ENCODE results near the gene TSPEAR. TPM values are rescaled to one million over a fixed set of nuclear protein-coding genes. Genes with fewer than 3 reads are reported as not detected.
"Not testable (repeated sequence)": the region's sequence is repeated elsewhere in the genome, so short reads cannot be mapped to it uniquely, and the experiment has no call there.

TSPEAR gene
- total RNA-seq, 3 donors from 2014 or later (not counting 1 experiment from before 2014, with no cell fraction given) = not detected

DNA sequence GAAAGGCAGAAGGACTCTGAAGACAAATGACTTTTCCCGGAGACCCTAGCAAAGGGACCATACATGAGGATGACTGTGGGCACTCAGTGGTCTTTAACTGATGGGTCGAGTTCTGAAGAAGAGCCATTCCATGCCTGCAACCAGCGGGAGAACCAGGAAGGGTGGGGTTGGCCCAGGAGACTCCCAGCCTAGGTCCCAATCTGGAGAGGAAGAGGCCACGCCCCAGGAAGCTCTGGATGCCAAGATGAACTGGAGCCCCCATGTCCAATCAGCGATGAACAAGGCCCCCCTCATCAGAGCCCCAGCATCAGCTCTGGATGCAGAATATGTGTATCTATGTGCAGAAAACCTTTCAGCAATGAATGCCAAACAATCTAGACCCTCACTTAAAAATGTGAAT lies 70.6 kb downstream of the TSPEAR start:
- no peak overlapping the region for H3K27ac ChIP-seq (ENCODE audit: low read length)
- WGBS (ENCODE audit: insufficient coverage) = 92% methylated on average over 5 of the region's 5 CpGs
- ATAC-seq = no peak
- Mint-ChIP-seq H3K4me1 (peaks cover 0 to 5% of the 10 kb centered on the region in 2 donors), H3K36me3 (peaks cover 11% of the 10 kb centered on the region), H3K27ac (no peak overlapping the region), H3K4me3 (no peak overlapping the region), H3K9me3 (peaks cover 4 to 16% of the 10 kb centered on the region in 2 donors), H3K27me3 (ENCODE audit: low read depth in 2 of 2) (peaks cover 19 to 24% of the 10 kb centered on the region in 2 donors)
- peaks cover 2% of the 10 kb centered on the region for H3K27me3 ChIP-seq (ENCODE audit: control insufficient read depth, insufficient read depth, low read length)
- no peaks in the 10 kb centered on the region for H3K4me1 ChIP-seq (ENCODE audit: control insufficient read depth, insufficient read depth, low read length)
- no peaks in the 10 kb centered on the region for H3K36me3 ChIP-seq (ENCODE audit: control insufficient read depth, insufficient read depth, low read length)
- no peak for DNase-seq
- intact Hi-C loops (cut with micrococcal nuclease) = no loop called here
- no peak overlapping the region for H3K4me3 ChIP-seq (ENCODE audit: low read length)
- H3K9me3 ChIP-seq (ENCODE audit: control insufficient read depth, insufficient read depth, low read length) = peaks cover 17% of the 10 kb centered on the region
- TF ChIP-seq, protein P1, sequence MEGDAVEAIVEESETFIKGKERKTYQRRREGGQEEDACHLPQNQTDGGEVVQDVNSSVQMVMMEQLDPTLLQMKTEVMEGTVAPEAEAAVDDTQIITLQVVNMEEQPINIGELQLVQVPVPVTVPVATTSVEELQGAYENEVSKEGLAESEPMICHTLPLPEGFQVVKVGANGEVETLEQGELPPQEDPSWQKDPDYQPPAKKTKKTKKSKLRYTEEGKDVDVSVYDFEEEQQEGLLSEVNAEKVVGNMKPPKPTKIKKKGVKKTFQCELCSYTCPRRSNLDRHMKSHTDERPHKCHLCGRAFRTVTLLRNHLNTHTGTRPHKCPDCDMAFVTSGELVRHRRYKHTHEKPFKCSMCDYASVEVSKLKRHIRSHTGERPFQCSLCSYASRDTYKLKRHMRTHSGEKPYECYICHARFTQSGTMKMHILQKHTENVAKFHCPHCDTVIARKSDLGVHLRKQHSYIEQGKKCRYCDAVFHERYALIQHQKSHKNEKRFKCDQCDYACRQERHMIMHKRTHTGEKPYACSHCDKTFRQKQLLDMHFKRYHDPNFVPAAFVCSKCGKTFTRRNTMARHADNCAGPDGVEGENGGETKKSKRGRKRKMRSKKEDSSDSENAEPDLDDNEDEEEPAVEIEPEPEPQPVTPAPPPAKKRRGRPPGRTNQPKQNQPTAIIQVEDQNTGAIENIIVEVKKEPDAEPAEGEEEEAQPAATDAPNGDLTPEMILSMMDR (IDR thresholded peaks at IDR 0.05) = no peak

- Histone ChIP-seq H3K4me3 (ENCODE audit: low read length) (no peak overlapping the region), H3K36me3 (ENCODE audit: control insufficient read depth, insufficient read depth, low read length) (no peaks in the 10 kb centered on the region), H3K27me3 (ENCODE audit: control insufficient read depth, insufficient read depth, low read length) (no peaks in the 10 kb centered on the region), H3K27ac (ENCODE audit: low read length) (no peak overlapping the region), H3K4me1 (ENCODE audit: control insufficient read depth, insufficient read depth, low read length) (no peaks in the 10 kb centered on the region), H3K9me3 (ENCODE audit: control insufficient read depth, insufficient read depth, low read length) (peaks cover 11% of the 10 kb centered on the region)
- DNase-seq (no peak), ATAC-seq (no peak)
- Mint-ChIP-seq H3K4me3 (no peak overlapping the region), H3K9me3 (peaks cover 0 to 8% of the 10 kb centered on the region in 2 donors), H3K36me3 (peaks cover 3% of the 10 kb centered on the region), H3K27me3 (ENCODE audit: low read depth in 2 of 2) (peaks cover 18 to 22% of the 10 kb centered on the region in 2 donors), H3K27ac (no peak overlapping the region), H3K4me1 (peaks cover 0 to 5% of the 10 kb centered on the region in 2 donors)
- 89% methylated on average over 12 of the region's 12 CpGs for WGBS (ENCODE audit: insufficient coverage)
- intact Hi-C loops (cut with micrococcal nuclease) = no loop called here
- TF ChIP-seq, protein P1 (IDR thresholded peaks at IDR 0.05) = no peak
These were observed 72.1 kb downstream of the TSPEAR start for GRCh38 chr21:44639331-44639655.

- H3K4me3 Mint-ChIP-seq; H3K9me3 Mint-ChIP-seq; H3K9me3 ChIP-seq (ENCODE audit: control insufficient read depth, insufficient read depth, low read length); intact Hi-C loops (cut with micrococcal nuclease); H3K36me3 ChIP-seq (ENCODE audit: control insufficient read depth, insufficient read depth, low read length); DNase-seq; H3K27ac Mint-ChIP-seq; ATAC-seq; H3K4me1 ChIP-seq (ENCODE audit: control insufficient read depth, insufficient read depth, low read length); H3K27me3 ChIP-seq (ENCODE audit: control insufficient read depth, insufficient read depth, low read length); H3K4me1 Mint-ChIP-seq; H3K36me3 Mint-ChIP-seq; H3K27ac ChIP-seq (ENCODE audit: low read length); H3K4me3 ChIP-seq (ENCODE audit: low read length): not testable (repeated sequence)
- 89% methylated on average over 17 of the region's 21 CpGs for WGBS (ENCODE audit: insufficient coverage)
- H3K27me3 Mint-ChIP-seq (ENCODE audit: low read depth in 2 of 2) = peaks cover 18 to 26% of the 10 kb centered on the region in 2 donors
These were observed 72.7 kb downstream of the TSPEAR start for GRCh38 chr21:44638506-44639330.

GRCh38 chr21:44637851-44638348 lies 73.5 kb downstream of the TSPEAR start:
- H3K4me3 ChIP-seq (ENCODE audit: low read length); H3K27ac Mint-ChIP-seq; ATAC-seq; H3K27ac ChIP-seq (ENCODE audit: low read length); H3K4me3 Mint-ChIP-seq; H3K4me1 Mint-ChIP-seq; H3K4me1 ChIP-seq (ENCODE audit: control insufficient read depth, insufficient read depth, low read length); H3K27me3 ChIP-seq (ENCODE audit: control insufficient read depth, insufficient read depth, low read length); H3K36me3 ChIP-seq (ENCODE audit: control insufficient read depth, insufficient read depth, low read length); DNase-seq; H3K36me3 Mint-ChIP-seq; intact Hi-C loops (cut with micrococcal nuclease); H3K9me3 ChIP-seq (ENCODE audit: control insufficient read depth, insufficient read depth, low read length): not testable (repeated sequence)
- H3K27me3 Mint-ChIP-seq (ENCODE audit: low read depth in 2 of 2) = peaks cover 18 to 26% of the 10 kb centered on the region in 2 donors
- 88% methylated on average over 6 of the region's 12 CpGs for WGBS (ENCODE audit: insufficient coverage)
- H3K9me3 Mint-ChIP-seq = peaks cover 0 to 11% of the 10 kb centered on the region in 2 donors
